Sigmoid colon (tissue), 7 donors: Measurements from ENCODE around the gene CTDP1. TPM values are rescaled to one million over a fixed set of nuclear protein-coding genes. Genes with fewer than 3 reads are reported as not detected.

Experiments used
- DNase-seq: peaks from one replicate; pipeline ENCODE4 v3.0.0-alpha.2; 2019
- H3K27ac ChIP-seq, 4 donors: fragments of 200-600 bp; sonication (generic); one replicate each; pipeline ENCODE4 v1.5.1; 2016 to 2019; ENCODE audit warnings: mild to moderate bottlenecking in 1 of 4
- H3K27me3 ChIP-seq, 3 donors: fragments of 200-600 bp; sonication (generic); one replicate each; pipeline ENCODE4 v1.5.1; 2019; ENCODE audit warnings: mild to moderate bottlenecking in 1 of 3
- H3K36me3 ChIP-seq, 4 donors: fragments of 200-600 bp; sonication (generic); one replicate each; pipeline ENCODE4 v1.5.1; 2016 to 2019
- H3K4me1 ChIP-seq, 4 donors: fragments of 200-600 bp; sonication (generic); one replicate each; pipeline ENCODE4 v1.5.1; 2017 to 2019
- H3K4me3 ChIP-seq, 4 donors: fragments of 200-600 bp; sonication (generic); one replicate each; pipeline ENCODE4 v1.5.1; 2017 to 2019; ENCODE audit warnings: mild to moderate bottlenecking in 2 of 4, moderate library complexity in 1 of 4
- H3K9me3 ChIP-seq, 4 donors: fragments of 200-600 bp in 3 of 4; sonication (generic) in 3 of 4; one replicate each; pipeline versions ENCODE4 v1.5.1 to v1.6.1; 2013 to 2019
- EP300 ChIP-seq, 4 donors: sonication (generic); formaldehyde crosslinking; IDR thresholded peaks; one replicate each; pipeline ENCODE4 v1.6.1; 2017; ENCODE audit warnings: antibody characterized with exemption in 4 of 4
- POLR2A ChIP-seq, 2 donors: fragments of 450-650 bp; IDR thresholded peaks; one replicate each; pipeline ENCODE4 v1.6.1; 2016; ENCODE audit warnings: antibody characterized with exemption in 2 of 2, mild to moderate bottlenecking in 2 of 2, moderate library complexity in 2 of 2
- POLR2AphosphoS5 ChIP-seq, 4 donors: sonication (generic); formaldehyde crosslinking; IDR thresholded peaks; one replicate each; pipeline ENCODE4 v1.6.1; 2017; ENCODE audit warnings: antibody characterized with exemption in 4 of 4
- WGBS, 2 donors: extraction: QIAGEN DNeasy Blood & Tissue Kit; methylation state at CpG; one replicate each; pipeline ENCODE4 v1.1.7; 2013; 5-methylcytosine and 5-hydroxymethylcytosine counted together
- intact Hi-C: fragments of 100-400 bp; cut with DNase I; formaldehyde crosslinking; loops from one replicate; pipeline ENCODE4 v1.15.1; 2023
- polyA plus RNA-seq, 3 donors: library from polyadenylated mRNA; stranded (reverse); fragments of 200-250 nt; gene quantifications; one replicate each; pipeline ENCODE4 v1.2.3, GENCODE V29; 2013
- total RNA-seq, 4 donors: library from RNA; depleted of rRNA; stranded (reverse); fragments of >200 nt; gene quantifications; one replicate each; pipeline ENCODE4 v1.1.0, GENCODE V29; 2016
- TF ChIP-seq, protein P1 (sequence below), 4 experiments: fragments of 450-650 bp in 3 of 4; fragments of 200-600 bp in 1 of 4; IDR thresholded peaks; one replicate each; pipeline ENCODE4 v1.5.1; 2016 to 2019; ENCODE audit warnings: antibody characterized with exemption in 4 of 4, mild to moderate bottlenecking in 3 of 4, moderate library complexity in 2 of 4
- donor health status: healthy with polysubstance abuse.
- donor health status: Bipolar disorder and iron deficiency.
- donor health status: healthy.

Gene CTDP1
- total and polyA plus RNA-seq, 7 donors: 11.1 to 25.9 (median 14.7) TPM

GRCh38 chr18:79784965-79785770 is 105.6 kb downstream of the CTDP1 start:
- peaks cover 16 to 79% (median 47%) of the 10 kb centered on the region in 3 donors for H3K27me3 ChIP-seq
- H3K36me3 ChIP-seq: no peaks in the 10 kb centered on the region
- H3K4me3 ChIP-seq: no peak overlapping the region
- H3K4me1 ChIP-seq: peaks cover 0 to 10% (median 9%) of the 10 kb centered on the region in 4 donors
- 74 to 75% methylated on average over 32 of the region's 32 CpGs for WGBS, 2 donors
- TF ChIP-seq, protein P1, sequence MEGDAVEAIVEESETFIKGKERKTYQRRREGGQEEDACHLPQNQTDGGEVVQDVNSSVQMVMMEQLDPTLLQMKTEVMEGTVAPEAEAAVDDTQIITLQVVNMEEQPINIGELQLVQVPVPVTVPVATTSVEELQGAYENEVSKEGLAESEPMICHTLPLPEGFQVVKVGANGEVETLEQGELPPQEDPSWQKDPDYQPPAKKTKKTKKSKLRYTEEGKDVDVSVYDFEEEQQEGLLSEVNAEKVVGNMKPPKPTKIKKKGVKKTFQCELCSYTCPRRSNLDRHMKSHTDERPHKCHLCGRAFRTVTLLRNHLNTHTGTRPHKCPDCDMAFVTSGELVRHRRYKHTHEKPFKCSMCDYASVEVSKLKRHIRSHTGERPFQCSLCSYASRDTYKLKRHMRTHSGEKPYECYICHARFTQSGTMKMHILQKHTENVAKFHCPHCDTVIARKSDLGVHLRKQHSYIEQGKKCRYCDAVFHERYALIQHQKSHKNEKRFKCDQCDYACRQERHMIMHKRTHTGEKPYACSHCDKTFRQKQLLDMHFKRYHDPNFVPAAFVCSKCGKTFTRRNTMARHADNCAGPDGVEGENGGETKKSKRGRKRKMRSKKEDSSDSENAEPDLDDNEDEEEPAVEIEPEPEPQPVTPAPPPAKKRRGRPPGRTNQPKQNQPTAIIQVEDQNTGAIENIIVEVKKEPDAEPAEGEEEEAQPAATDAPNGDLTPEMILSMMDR (IDR thresholded peaks at IDR 0.05): no peak
- no peak for TF ChIP-seq EP300 (IDR thresholded peaks at IDR 0.05)
- no peak for TF ChIP-seq POLR2A (IDR thresholded peaks at IDR 0.05)
- TF ChIP-seq POLR2AphosphoS5 (IDR thresholded peaks at IDR 0.05): no peak
- no peaks in the 10 kb centered on the region for H3K9me3 ChIP-seq
- intact Hi-C loops: no loop called here
- DNase-seq: peak; percentile 42
- H3K27ac ChIP-seq: no peak overlapping the region

DNA sequence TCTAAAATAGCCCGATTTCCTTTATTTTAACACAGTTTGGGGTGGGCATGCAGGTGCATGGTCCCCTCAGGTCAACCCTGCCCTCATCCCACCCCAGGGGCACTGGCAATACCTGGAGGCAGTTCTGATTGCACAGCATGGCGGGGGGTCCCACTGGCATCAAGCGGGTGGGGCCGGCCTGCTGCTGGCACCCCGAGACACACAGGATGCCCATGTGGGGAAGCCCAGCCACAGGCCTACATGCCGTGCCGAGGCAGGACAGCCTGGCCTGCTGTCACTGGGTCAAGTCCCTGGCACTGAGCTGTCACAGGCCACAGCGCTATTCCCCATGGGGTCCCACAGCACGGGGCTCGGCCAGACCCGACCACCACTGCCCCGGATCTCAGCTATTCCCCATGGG is 106.2 kb downstream of the CTDP1 start:
- intact Hi-C loops: no loop called here
- no peaks in the 10 kb centered on the region for H3K9me3 ChIP-seq

DNA sequence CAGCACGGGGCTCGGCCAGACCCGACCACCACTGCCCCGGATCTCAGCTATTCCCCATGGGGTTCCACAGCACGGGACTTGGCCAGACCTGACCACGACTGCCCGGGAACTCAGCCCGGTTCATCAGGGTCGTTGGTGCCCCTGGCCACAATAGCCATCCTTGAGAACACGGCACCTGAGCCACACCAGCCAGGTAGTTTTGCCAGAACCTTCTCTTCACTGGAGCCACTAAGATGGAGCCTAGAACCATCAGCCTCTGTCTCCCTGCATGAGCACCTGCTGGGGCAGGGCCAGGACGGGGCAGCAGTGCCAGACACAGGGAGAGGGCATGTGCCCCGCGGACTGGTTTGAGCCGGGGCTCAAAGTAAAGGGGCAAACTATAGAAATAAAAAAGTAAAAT is 106.7 kb downstream of the CTDP1 start:
- H3K9me3 ChIP-seq: no peaks in the 10 kb centered on the region
- TF ChIP-seq POLR2A (IDR thresholded peaks at IDR 0.05) (no peak), POLR2AphosphoS5 (IDR thresholded peaks at IDR 0.05) (no peak), EP300 (IDR thresholded peaks at IDR 0.05) (no peak)
- TF ChIP-seq, protein P1 (IDR thresholded peaks at IDR 0.05): no peak
- H3K27ac ChIP-seq: no peak overlapping the region
- peaks cover 16 to 88% (median 49%) of the 10 kb centered on the region in 3 donors for H3K27me3 ChIP-seq
- peaks cover 0 to 10% (median 9%) of the 10 kb centered on the region in 4 donors for H3K4me1 ChIP-seq
- intact Hi-C loops: no loop called here
- no peak overlapping the region for H3K4me3 ChIP-seq
- no peaks in the 10 kb centered on the region for H3K36me3 ChIP-seq
- DNase-seq: peak; percentile 34
- WGBS, 2 donors: 84 to 85% methylated on average over 14 of the region's 14 CpGs

More for the DNA sequence above, 106.2 kb downstream of the CTDP1 start:
- Histone ChIP-seq H3K27ac (no peak overlapping the region), H3K4me3 (no peak overlapping the region), H3K27me3 (peaks cover 16 to 83% (median 49%) of the 10 kb centered on the region in 3 donors), H3K4me1 (peaks cover 0 to 10% (median 9%) of the 10 kb centered on the region in 4 donors), H3K36me3 (no peaks in the 10 kb centered on the region)
- TF ChIP-seq, protein P1 (IDR thresholded peaks at IDR 0.05): no peak
- TF ChIP-seq EP300 (IDR thresholded peaks at IDR 0.05) (no peak), POLR2A (IDR thresholded peaks at IDR 0.05) (no peak), POLR2AphosphoS5 (IDR thresholded peaks at IDR 0.05) (no peak)
- peak; percentile 42 for DNase-seq
- 85 to 86% methylated on average over 12 of the region's 12 CpGs for WGBS, 2 donors

- Histone ChIP-seq H3K4me1 (peaks cover 0 to 10% (median 9%) of the 10 kb centered on the region in 4 donors), H3K27me3 (peaks cover 16 to 88% (median 49%) of the 10 kb centered on the region in 3 donors), H3K27ac (no peak overlapping the region), H3K4me3 (no peak overlapping the region), H3K9me3 (no peaks in the 10 kb centered on the region), H3K36me3 (no peaks in the 10 kb centered on the region)
- peak; percentile 33 for DNase-seq
- TF ChIP-seq POLR2A (IDR thresholded peaks at IDR 0.05): no peak
- no peak for TF ChIP-seq EP300 (IDR thresholded peaks at IDR 0.05)
- TF ChIP-seq, protein P1 (IDR thresholded peaks at IDR 0.05): no peak
- no peak for TF ChIP-seq POLR2AphosphoS5 (IDR thresholded peaks at IDR 0.05)
- WGBS, 2 donors: 83 to 85% methylated on average over 22 of the region's 22 CpGs
- intact Hi-C loops: no loop called here
Observed at GRCh38 chr18:79786786-79787526, 107.4 kb downstream of the CTDP1 start.
